Cardiac ventricle fibroblast (primary cell): ENCODE data around the gene RIOX2. TPM values are rescaled to one million over a fixed set of nuclear protein-coding genes. Genes with fewer than 3 reads are reported as not detected.

Experiments
- total RNA-seq: library from RNA; depleted of rRNA; stranded (reverse); fragments of >200 nt; gene quantifications from 2 replicates; pipeline ENCODE4 v1.2.3, GENCODE V29; 2015

Gene RIOX2
- total RNA-seq: 24.0 and 26.8 TPM in 2 replicates

DNA sequence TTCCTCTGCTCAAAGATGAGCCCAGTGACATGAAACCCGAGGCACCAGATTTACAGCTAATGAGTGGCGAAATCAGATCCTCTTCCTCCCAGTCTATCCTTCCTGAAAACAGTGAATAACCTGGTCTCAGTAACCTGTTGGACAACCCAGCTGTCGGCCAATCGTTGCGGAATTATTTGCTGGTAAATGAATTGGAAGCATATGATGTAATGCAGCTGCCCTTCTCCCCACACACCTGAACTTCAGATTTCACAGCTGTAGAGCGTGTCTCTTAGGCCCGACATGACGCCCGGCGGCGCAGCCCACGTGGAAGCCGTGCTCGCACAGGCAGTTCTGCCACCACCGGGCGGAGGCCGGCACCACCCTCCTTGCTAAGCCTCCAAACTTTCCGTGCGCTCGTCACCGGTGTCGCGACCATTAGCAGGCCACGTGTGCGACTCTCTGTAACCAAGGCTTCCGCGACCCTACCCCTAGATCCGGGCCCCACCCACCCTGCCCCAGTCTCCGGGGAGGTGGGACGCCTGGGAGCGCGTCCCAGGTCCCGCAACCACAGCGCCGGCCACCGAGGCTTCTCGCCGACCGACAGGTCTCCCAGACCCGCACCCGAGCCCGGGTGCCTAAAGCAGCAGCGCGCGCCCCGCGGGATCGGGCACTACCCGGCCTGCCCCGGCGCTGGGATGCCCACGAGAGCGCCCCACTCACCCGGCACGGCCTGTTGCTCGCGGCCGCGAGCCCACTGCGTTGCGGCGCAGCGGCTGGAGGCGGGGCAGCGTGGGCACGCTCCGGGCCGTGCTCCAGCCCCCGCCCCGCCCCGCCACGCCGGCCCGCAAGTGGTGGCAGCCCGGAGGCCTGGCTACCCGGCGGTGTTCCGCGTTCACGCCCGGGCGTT, at the start of gene RIOX2:
Gene RIOX2 (minus strand): TSS at position 753 of the 889 bp plus-strand sequence. CDS start 4,838 bp downstream, outside the sequence.

Other genes with a start within 250 kb of the RIOX2 start
- 4.3 and 10.2 TPM in 2 replicates for gene ARL6, start 207.7 kb downstream of the RIOX2 start, total RNA-seq
- 14.4 and 16.4 TPM in 2 replicates for gene CRYBG3, start 150.4 kb downstream of the RIOX2 start, total RNA-seq
- not detected in 2 replicates for gene GABRR3, start 62.9 kb upstream of the RIOX2 start, total RNA-seq
- not detected in 2 replicates for gene OR5AC2, start 114.7 kb upstream of the RIOX2 start, total RNA-seq
- gene OR5H1, start 158.3 kb upstream of the RIOX2 start, total RNA-seq: not detected in 2 replicates
- not detected in 2 replicates for gene OR5H14, start 175.0 kb upstream of the RIOX2 start, total RNA-seq
- not detected in 2 replicates for gene OR5H15, start 194.3 kb upstream of the RIOX2 start, total RNA-seq